Endothelial cell of umbilical vein (primary cell): ENCODE measurements around the gene KAZALD1. TPM values are rescaled to one million over a fixed set of nuclear protein-coding genes. Genes with fewer than 3 reads are reported as not detected.

Experiments
- BruUV-seq: library from RNA; stranded (reverse); fragments of 400-500 nt; replicated peaks from 2 replicates; lab custom pipeline; 2021; lab: Mats Ljungman, UMichigan
- CTCF ChIA-PET: fragments of 300-600, 350-600 bp; sonication (Branson Sonifier 250); formaldehyde crosslinking; loops from one replicate; lab custom pipeline; 2021; ENCODE audit warnings: antibody characterized with exemption, inconsistent platforms; lab: Charles Lee
- POLR2A ChIA-PET: fragments of 300-600, 350-600 bp; sonication (Branson Sonifier 250); formaldehyde crosslinking; loops from one replicate; lab custom pipeline; 2021; ENCODE audit warnings: antibody characterized with exemption, inconsistent platforms; lab: Charles Lee
- DNase-seq: peaks from one replicate; pipeline ENCODE4 v3.0.0-alpha.2; 2011; ENCODE audit warnings: low read depth, low spot score
- FAIRE-seq: peaks from 2 replicates; lab custom pipeline; 2011; peaks lifted over from hg19 to GRCh38; lab: Jason Lieb, UNC
- H2AFZ ChIP-seq: 2 replicates; pipeline ENCODE4 v1.6.0; 2012; ENCODE audit warnings: low read depth, low read length, control low read depth, inconsistent platforms
- H3K27ac ChIP-seq: 2 replicates; pipeline ENCODE4 v1.5.1; 2011; ENCODE audit warnings: low read depth, mild to moderate bottlenecking, control low read depth, low read length, moderate library complexity; ENCODE audit not compliant: insufficient read depth
- H3K27me3 ChIP-seq, 2 experiments: 2 replicates each; pipeline versions ENCODE4 v1.6.0 to v1.6.1; 2011; ENCODE audit warnings: low read length in 2 of 2, mixed read lengths in 1 of 2; ENCODE audit not compliant: control insufficient read depth in 2 of 2, insufficient read depth in 2 of 2
- H3K36me3 ChIP-seq, 2 experiments: 2 replicates in 1 of 2; 3 replicates in 1 of 2; pipeline ENCODE4 v1.5.1; 2011; ENCODE audit warnings: low read length in 2 of 2, mild to moderate bottlenecking in 1 of 2, moderate library complexity in 1 of 2; ENCODE audit not compliant: control insufficient read depth in 2 of 2, insufficient read depth in 2 of 2; ENCODE audit errors: extremely low read depth in 1 of 2
- H3K4me1 ChIP-seq: 3 replicates; pipeline ENCODE4 v1.5.1; 2011; ENCODE audit warnings: mild to moderate bottlenecking, low read length; ENCODE audit not compliant: control insufficient read depth, insufficient read depth; ENCODE audit errors: extremely low read depth
- H3K4me2 ChIP-seq: 2 replicates; pipeline ENCODE4 v1.6.1; 2011; ENCODE audit warnings: low read length, control low read depth, mixed read lengths; ENCODE audit not compliant: insufficient read depth
- H3K4me3 ChIP-seq, 3 experiments: fragments of 200-600 bp in 1 of 3; sonication (generic), shearing (Covaris generic) in 1 of 3; replicated peaks in 1 of 3; 2 replicates each; pipeline ENCODE4 v1.5.1; 2011 to 2016; ENCODE audit warnings: control low read depth in 3 of 3, low read length in 3 of 3, mild to moderate bottlenecking in 2 of 3, inconsistent platforms in 1 of 3, low read depth in 1 of 3, moderate library complexity in 1 of 3; ENCODE audit not compliant: insufficient read depth in 1 of 3
- H3K79me2 ChIP-seq: 2 replicates; pipeline ENCODE4 v1.6.0; 2012; ENCODE audit warnings: low read length, inconsistent platforms; ENCODE audit not compliant: control insufficient read depth, insufficient read depth
- H3K9ac ChIP-seq: replicated peaks from 2 replicates; pipeline ENCODE3; 2011; ENCODE audit warnings: low read length, control low read depth; ENCODE audit not compliant: insufficient read depth; ENCODE audit errors: extremely low read depth
- H3K9me1 ChIP-seq: replicated peaks from 3 replicates; pipeline ENCODE4 v1.6.0; 2011; ENCODE audit warnings: mild to moderate bottlenecking, low read length; ENCODE audit not compliant: control insufficient read depth, insufficient read depth; ENCODE audit errors: extremely low read depth
- H3K9me3 ChIP-seq: replicated peaks from 2 replicates; pipeline ENCODE4 v1.5.1; 2012; ENCODE audit warnings: low read length, inconsistent platforms; ENCODE audit not compliant: control insufficient read depth, insufficient read depth
- H4K20me1 ChIP-seq: replicated peaks from 2 replicates; pipeline ENCODE3; 2011; ENCODE audit warnings: mild to moderate bottlenecking, low read length; ENCODE audit not compliant: control insufficient read depth, insufficient read depth; ENCODE audit errors: extremely low read depth
- CTCF ChIP-seq, 2 donors: IDR thresholded peaks; 1 replicate in 1 of 2; 2 replicates in 1 of 2; pipeline ENCODE4 v1.5.1; 2011; ENCODE audit warnings: low read length in 2 of 2, mild to moderate bottlenecking in 2 of 2, moderate library complexity in 2 of 2, control low read depth in 1 of 2, inconsistent platforms in 1 of 2, low read depth in 1 of 2; ENCODE audit not compliant: insufficient read depth in 1 of 2; ENCODE audit errors: extremely low read depth in 1 of 2
- EZH2 ChIP-seq: IDR thresholded peaks from 2 replicates; pipeline ENCODE4 v1.6.1; 2012; ENCODE audit warnings: borderline replicate concordance, low read depth, mild to moderate bottlenecking, moderate library complexity, low read length, inconsistent platforms; ENCODE audit not compliant: severe bottlenecking
- FOS ChIP-seq: IDR thresholded peaks from 2 replicates; pipeline ENCODE4 v1.6.1; 2011; ENCODE audit warnings: mild to moderate bottlenecking, low read length, moderate library complexity, borderline replicate concordance; ENCODE audit not compliant: insufficient read depth
- GATA2 ChIP-seq: IDR thresholded peaks from 2 replicates; pipeline ENCODE4 v1.7.0; 2011; ENCODE audit warnings: low read depth, mild to moderate bottlenecking, moderate library complexity, mixed read lengths, low read length; ENCODE audit not compliant: insufficient read length, insufficient read depth
- JUN ChIP-seq: IDR thresholded peaks from 2 replicates; pipeline ENCODE4 v1.6.1; 2011; ENCODE audit warnings: borderline replicate concordance, low read depth; ENCODE audit not compliant: insufficient read length, insufficient read depth
- MAX ChIP-seq: IDR thresholded peaks from 2 replicates; pipeline ENCODE4 v1.6.1; 2011; ENCODE audit not compliant: insufficient read depth, insufficient read length
- MYC ChIP-seq: IDR thresholded peaks from one replicate; pipeline ENCODE4 v1.6.1; 2011; ENCODE audit warnings: mild to moderate bottlenecking, low read depth, low read length
- POLR2A ChIP-seq: IDR thresholded peaks from 2 replicates; pipeline ENCODE4 v1.6.1; 2012; ENCODE audit warnings: low read depth, mild to moderate bottlenecking, control low read depth, low read length
- POLR2AphosphoS5 ChIP-seq: IDR thresholded peaks from 2 replicates; pipeline ENCODE4 v1.6.1; 2012; ENCODE audit warnings: low read depth, mild to moderate bottlenecking, control low read depth, low read length, moderate library complexity; ENCODE audit not compliant: insufficient read depth
- dilution Hi-C: fragments of 300-500 bp; cut with MboI; formaldehyde crosslinking; loops from one replicate; pipeline ENCODE4 v1.15.0; 2019; ENCODE audit warnings: low sequenced_read_pairs; ENCODE audit not compliant: extremely low pct_ligation_motif_present
- intact Hi-C: fragments of 100-400 bp; cut with micrococcal nuclease; formaldehyde crosslinking; loops from one replicate; pipeline ENCODE4 v1.10.0; 2022
- polyA plus RNA-seq, 4 experiments: library from polyadenylated mRNA; depleted of rRNA in 3 of 4; stranded (reverse) in 3 of 4; unstranded in 1 of 4; fragments of >200 nt; gene quantifications; 2 replicates each; pipeline versions ENCODE4 v1.2.1 to v1.2.3, GENCODE V29; 2011 to 2012; ENCODE audit warnings: missing spikeins in 1 of 4
- total RNA-seq: library from RNA; stranded (reverse); gene quantifications from 2 replicates; pipeline ENCODE4 v1.2.3, GENCODE V29; 2021

KAZALD1 gene
- total and polyA plus RNA-seq, 2 donors (not counting 3 experiments of a cell fraction or from before 2014, with no cell fraction given): 3.0 to 3.3 TPM

GRCh38 chr10:101056365-101057151 is 5.2 kb upstream of the KAZALD1 start:
- Histone ChIP-seq H4K20me1 (no peaks in the 10 kb centered on the region), H3K9me3 (no peaks in the 10 kb centered on the region), H3K27ac (no peak overlapping the region), H3K4me1 (peaks cover 17% of the 10 kb centered on the region), H3K4me2 (no peak overlapping the region), H3K9me1 (no peaks in the 10 kb centered on the region), H3K9ac (no peak overlapping the region), H3K27me3 (no peaks in the 10 kb centered on the region), H3K4me3 (no peak overlapping the region), H2AFZ (no peak overlapping the region), H3K36me3 (no peaks in the 10 kb centered on the region), H3K79me2 (no peaks in the 10 kb centered on the region)
- intact Hi-C loops: loop anchor here (2.0 kb wide), 1 partner anchor 14 kb away; no protein-coding TSS in a partner anchor
- ChIA-PET POLR2A (no interaction called here), CTCF (interaction anchor here (0.7 to 4.8 kb wide), 5 partner anchors 12 to 86 kb away, joined by 3 to 44 read pairs (median 8); no protein-coding TSS in a partner anchor)
- dilution Hi-C loops: no loop called here
- TF ChIP-seq MAX (no peak), POLR2A (no peak), JUN (no peak), FOS (no peak), POLR2AphosphoS5 (no peak), MYC (no peak), EZH2 (no peak), GATA2 (no peak), CTCF (IDR thresholded peaks at IDR 0.05; ENCODE audit: extremely low read depth in 1 of 2, insufficient read depth in 1 of 2, low read depth in 1 of 2, low read length in 2 of 2) (no peak)
- FAIRE-seq: no peak
- no peak for DNase-seq
- BruUV-seq: no TSS peak
